GM19238 (cell line): ENCODE measurements around the gene GP1BA.

Experiments
- DNase-seq: peaks from one replicate; pipeline ENCODE4 v3.0.0; 2011; ENCODE audit warnings: low spot score; ENCODE audit not compliant: insufficient read length

Gene GP1BA

GRCh38 chr17:4972322-4972721 lies 40.2 kb downstream of the GP1BA start:
- DNase-seq: no peak

- no peak for DNase-seq
These were observed 40.7 kb downstream of the GP1BA start for GRCh38 chr17:4972752-4973151.

GRCh38 chr17:4973256-4974114 lies 41.4 kb downstream of the GP1BA start:
- DNase-seq: no peak

- no peak for DNase-seq
These were observed 42.1 kb downstream of the GP1BA start for GRCh38 chr17:4974115-4974670.

- no peak for DNase-seq
These were observed 46.6 kb downstream of the GP1BA start for GRCh38 chr17:4978726-4979125.

GRCh38 chr17:4980644-4981216 lies 48.7 kb downstream of the GP1BA start:
- no peak for DNase-seq

GRCh38 chr17:4982305-4982704 lies 50.2 kb downstream of the GP1BA start:
- DNase-seq: no peak
